ACC112 (cell line): ENCODE data around the gene HOXC10.

ENCODE experiments used
- H2AFZ ChIP-seq: fragments of 200-600 bp; sonication (generic); one replicate; pipeline ENCODE4 v1.6.0; 2017; ENCODE audit warnings: antibody characterized with exemption, low read length; ENCODE audit not compliant: unreplicated experiment
- H3K27ac ChIP-seq: fragments of 200-600 bp; sonication (generic); 2 replicates; pipeline ENCODE4 v1.5.1; 2014; ENCODE audit warnings: low read depth, mild to moderate bottlenecking, antibody characterized with exemption, low read length, moderate library complexity
- H3K27me3 ChIP-seq: fragments of 200-600 bp; sonication (generic); 2 replicates; pipeline ENCODE4 v1.6.1; 2014; ENCODE audit warnings: mild to moderate bottlenecking, antibody characterized with exemption, low read length, moderate library complexity, mixed read lengths; ENCODE audit not compliant: insufficient read depth
- H3K36me3 ChIP-seq: fragments of 200-600 bp; sonication (generic); 2 replicates; pipeline ENCODE4 v1.6.1; 2016; ENCODE audit warnings: mild to moderate bottlenecking, antibody characterized with exemption, low read length, moderate library complexity, mixed read lengths; ENCODE audit not compliant: insufficient read depth
- H3K4me1 ChIP-seq: fragments of 200-600 bp; sonication (generic); one replicate; pipeline ENCODE4 v1.6.1; 2016; ENCODE audit warnings: low read length, mixed read lengths; ENCODE audit not compliant: insufficient read depth, unreplicated experiment, control insufficient read depth
- H3K4me3 ChIP-seq: fragments of 200-600 bp; sonication (generic); 2 replicates; pipeline ENCODE4 v1.5.1; 2014; ENCODE audit warnings: mild to moderate bottlenecking, low read depth, low read length
- H3K79me2 ChIP-seq: fragments of 200-600 bp; sonication (generic); one replicate; pipeline ENCODE4 v1.6.0; 2016; ENCODE audit warnings: low read length; ENCODE audit not compliant: control insufficient read depth, unreplicated experiment, insufficient read depth

Gene HOXC10

GRCh38 chr12:53960187-53961024 is 24.5 kb upstream of the HOXC10 start:
- Histone ChIP-seq H3K36me3 (no peaks in the 10 kb centered on the region), H2AFZ (no peak overlapping the region), H3K4me1 (no peaks in the 10 kb centered on the region), H3K27me3 (peaks cover 100% of the 10 kb centered on the region), H3K4me3 (no peak overlapping the region; the same call in 1 of the 2 replicates), H3K79me2 (no peaks in the 10 kb centered on the region), H3K27ac (no peak overlapping the region)

- Histone ChIP-seq H3K36me3 (no peaks in the 10 kb centered on the region), H3K4me1 (no peaks in the 10 kb centered on the region), H2AFZ (no peak overlapping the region), H3K4me3 (no peak overlapping the region; the same call in 1 of the 2 replicates), H3K27ac (no peak overlapping the region), H3K79me2 (no peaks in the 10 kb centered on the region), H3K27me3 (peaks cover 100% of the 10 kb centered on the region)
These were observed 23.8 kb upstream of the HOXC10 start for GRCh38 chr12:53961025-53961761.

GRCh38 chr12:53963005-53963404 is 21.9 kb upstream of the HOXC10 start:
- no peaks in the 10 kb centered on the region for H3K36me3 ChIP-seq
- H2AFZ ChIP-seq = no peak overlapping the region
- no peak overlapping the region for H3K4me3 ChIP-seq
- H3K27me3 ChIP-seq = peaks cover 100% of the 10 kb centered on the region
- no peak overlapping the region for H3K27ac ChIP-seq
- H3K79me2 ChIP-seq = no peaks in the 10 kb centered on the region
- H3K4me1 ChIP-seq = peaks cover 3% of the 10 kb centered on the region

GRCh38 chr12:53963434-53964314 is 21.3 kb upstream of the HOXC10 start:
- Histone ChIP-seq H3K27ac (no peak overlapping the region), H3K36me3 (no peaks in the 10 kb centered on the region), H3K79me2 (no peaks in the 10 kb centered on the region), H3K4me1 (peaks cover 3% of the 10 kb centered on the region), H3K27me3 (peaks cover 100% of the 10 kb centered on the region), H3K4me3 (no peak overlapping the region), H2AFZ (no peak overlapping the region)

GRCh38 chr12:53964315-53964713 is 20.6 kb upstream of the HOXC10 start:
- Histone ChIP-seq H3K36me3 (no peaks in the 10 kb centered on the region), H3K27me3 (peaks cover 100% of the 10 kb centered on the region), H3K27ac (no peak overlapping the region), H2AFZ (no peak overlapping the region), H3K79me2 (no peaks in the 10 kb centered on the region), H3K4me1 (peaks cover 3% of the 10 kb centered on the region), H3K4me3 (no peak overlapping the region)

- H3K4me3 ChIP-seq = peak overlapping the region; percentile 49
- H3K36me3 ChIP-seq = no peaks in the 10 kb centered on the region
- H2AFZ ChIP-seq = peak overlapping the region; percentile 21
- H3K4me1 ChIP-seq = peaks cover 3% of the 10 kb centered on the region
- H3K27me3 ChIP-seq = peaks cover 100% of the 10 kb centered on the region
- H3K27ac ChIP-seq = no peak overlapping the region
- H3K79me2 ChIP-seq = no peaks in the 10 kb centered on the region
These were observed 19.5 kb upstream of the HOXC10 start for GRCh38 chr12:53965281-53966084.

- Histone ChIP-seq H2AFZ (no peak overlapping the region), H3K4me1 (peaks cover 3% of the 10 kb centered on the region), H3K36me3 (no peaks in the 10 kb centered on the region), H3K27ac (no peak overlapping the region), H3K79me2 (no peaks in the 10 kb centered on the region), H3K27me3 (peaks cover 100% of the 10 kb centered on the region), H3K4me3 (peak overlapping the region; percentile 49)
These were observed 18.9 kb upstream of the HOXC10 start for GRCh38 chr12:53966085-53966384.

- Histone ChIP-seq H3K4me3 (0 out of 2 replicates have a peak overlapping the region, but pooled peaks have one; percentile 49), H3K27me3 (peaks cover 100% of the 10 kb centered on the region), H3K79me2 (no peaks in the 10 kb centered on the region), H3K4me1 (peaks cover 3% of the 10 kb centered on the region), H3K36me3 (no peaks in the 10 kb centered on the region), H3K27ac (no peak overlapping the region), H2AFZ (no peak overlapping the region)
These were observed 18.4 kb upstream of the HOXC10 start for GRCh38 chr12:53966385-53967133.

- peaks cover 100% of the 10 kb centered on the region for H3K27me3 ChIP-seq
- no peaks in the 10 kb centered on the region for H3K36me3 ChIP-seq
- H2AFZ ChIP-seq = no peak overlapping the region
- no peak overlapping the region for H3K27ac ChIP-seq
- H3K79me2 ChIP-seq = no peaks in the 10 kb centered on the region
- peaks cover 3% of the 10 kb centered on the region for H3K4me1 ChIP-seq
- no peak overlapping the region for H3K4me3 ChIP-seq
These were observed 17.5 kb upstream of the HOXC10 start for GRCh38 chr12:53967421-53967925.
